Ascending aorta (tissue), 2 donors: Measurements from ENCODE around the gene HSPBAP1. TPM values are rescaled to one million over a fixed set of nuclear protein-coding genes. Genes with fewer than 3 reads are reported as not detected.

Source experiments
- DNase-seq, 2 donors: peaks; one replicate each; pipeline ENCODE4 v3.0.0-alpha.2; 2019; ENCODE audit warnings: low spot score in 2 of 2
- H3K27ac ChIP-seq, 2 donors: fragments of 200-600 bp; sonication (generic); one replicate each; pipeline ENCODE4 v1.5.1; 2016 to 2017; ENCODE audit warnings: mild to moderate bottlenecking in 1 of 2
- H3K27me3 ChIP-seq: fragments of 200-600 bp; sonication (generic); one replicate; pipeline ENCODE4 v1.5.1; 2017
- H3K36me3 ChIP-seq, 2 donors: fragments of 200-600 bp; sonication (generic); one replicate each; pipeline ENCODE4 v1.5.1; 2016
- H3K4me1 ChIP-seq, 2 donors: fragments of 200-600 bp; sonication (generic); one replicate each; pipeline ENCODE4 v1.5.1; 2016 to 2017; ENCODE audit warnings: mild to moderate bottlenecking in 1 of 2
- H3K4me3 ChIP-seq, 2 donors: fragments of 200-600 bp; sonication (generic); one replicate each; pipeline ENCODE4 v1.5.1; 2016 to 2017; ENCODE audit warnings: mild to moderate bottlenecking in 1 of 2
- H3K9me3 ChIP-seq, 2 donors: fragments of 200-600 bp; sonication (generic); one replicate each; pipeline ENCODE4 v1.5.1; 2016
- CTCF ChIP-seq, 3 experiments: fragments of 200-600 bp in 2 of 3; fragments of 450-650 bp in 1 of 3; sonication (generic) in 2 of 3; IDR thresholded peaks; one replicate each; pipeline ENCODE4 v1.5.1; 2016 to 2019; ENCODE audit warnings: antibody characterized with exemption in 3 of 3, mild to moderate bottlenecking in 1 of 3, moderate library complexity in 1 of 3
- intact Hi-C: fragments of 100-400 bp; cut with DNase I; formaldehyde crosslinking; loops from one replicate; pipeline ENCODE4 v1.15.1; 2023
- total RNA-seq: library from RNA; depleted of rRNA; stranded (reverse); fragments of >200 nt; gene quantifications from one replicate; pipeline ENCODE4 v1.1.0, GENCODE V29; 2016

The HSPBAP1 gene
- total RNA-seq, 1 donor from 2014 or later, result 2.4 TPM

- TF ChIP-seq CTCF (IDR thresholded peaks at IDR 0.05), result no peak
- Histone ChIP-seq H3K4me3 (no peak overlapping the region), H3K27ac (no peak overlapping the region), H3K36me3 (peaks cover 15 to 30% of the 10 kb centered on the region in 2 donors), H3K4me1 (no peaks in the 10 kb centered on the region), H3K9me3 (no peaks in the 10 kb centered on the region), H3K27me3 (no peaks in the 10 kb centered on the region)
- intact Hi-C loops, result no loop called here
- no peak for DNase-seq
These were observed 31.1 kb upstream of the HSPBAP1 start for GRCh38 chr3:122824465-122825381.

- no peak overlapping the region for H3K4me3 ChIP-seq
- no peaks in the 10 kb centered on the region for H3K9me3 ChIP-seq
- TF ChIP-seq CTCF (IDR thresholded peaks at IDR 0.05), result no peak
- no peaks in the 10 kb centered on the region for H3K27me3 ChIP-seq
- peaks cover 6 to 9% of the 10 kb centered on the region in 2 donors for H3K36me3 ChIP-seq
- intact Hi-C loops, result no loop called here
- H3K4me1 ChIP-seq, result peaks cover 0 to 3% of the 10 kb centered on the region in 2 donors
- DNase-seq, result no peak
- H3K27ac ChIP-seq, result no peak overlapping the region
These were observed 23.0 kb upstream of the HSPBAP1 start for GRCh38 chr3:122816587-122816986.

DNA sequence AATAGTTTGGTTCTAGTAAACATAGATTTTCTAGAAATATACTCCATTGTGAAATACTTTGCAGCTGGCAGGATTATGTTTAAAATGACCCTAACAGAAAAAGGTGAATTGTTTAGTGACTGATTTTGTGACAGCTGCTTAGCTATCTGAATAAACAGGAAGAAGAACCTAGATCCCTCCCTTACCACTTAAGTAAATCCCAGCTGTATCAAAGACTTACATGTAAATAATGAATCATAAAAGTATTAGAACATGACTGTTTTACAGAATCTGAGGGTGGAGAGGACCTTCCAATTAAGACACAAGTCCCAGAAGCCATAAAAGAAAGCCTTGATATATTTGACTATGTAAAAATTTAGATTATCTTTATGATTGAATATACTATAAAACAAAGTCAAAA lies 17.1 kb upstream of the HSPBAP1 start:
- Histone ChIP-seq H3K27me3 (no peaks in the 10 kb centered on the region), H3K4me3 (no peak overlapping the region), H3K4me1 (no peaks in the 10 kb centered on the region), H3K27ac (no peak overlapping the region), H3K36me3 (peaks cover 12 to 14% of the 10 kb centered on the region in 2 donors), H3K9me3 (no peaks in the 10 kb centered on the region)
- no peak for DNase-seq
- TF ChIP-seq CTCF (IDR thresholded peaks at IDR 0.05), result no peak
- intact Hi-C loops, result no loop called here

DNA sequence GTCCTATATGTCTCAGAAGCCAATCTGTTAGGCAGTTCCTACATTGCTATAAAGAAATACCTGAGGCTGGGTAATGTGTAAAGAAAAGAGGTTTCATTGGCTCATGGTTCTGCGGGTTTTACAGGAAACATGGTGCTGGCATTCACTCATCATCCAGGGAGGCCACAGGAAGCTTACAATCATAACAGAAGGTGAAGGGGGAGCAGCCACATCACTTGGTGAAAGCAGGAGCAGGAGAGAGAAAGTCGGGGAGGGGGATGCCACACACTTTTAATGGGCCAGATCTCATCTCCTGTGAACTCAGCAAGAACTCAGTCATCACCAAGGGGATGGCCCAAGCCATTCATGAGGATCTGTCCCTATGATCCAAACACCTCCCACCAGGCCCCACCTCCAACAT lies 10.3 kb upstream of the HSPBAP1 start:
- H3K4me1 ChIP-seq, result no peaks in the 10 kb centered on the region
- H3K27ac ChIP-seq, result no peak overlapping the region
- no peaks in the 10 kb centered on the region for H3K9me3 ChIP-seq
- intact Hi-C loops, result no loop called here
- H3K4me3 ChIP-seq, result no peak overlapping the region
- DNase-seq, result no peak
- H3K36me3 ChIP-seq, result peaks cover 8 to 12% of the 10 kb centered on the region in 2 donors
- H3K27me3 ChIP-seq, result no peaks in the 10 kb centered on the region
- no peak for TF ChIP-seq CTCF (IDR thresholded peaks at IDR 0.05)

DNA sequence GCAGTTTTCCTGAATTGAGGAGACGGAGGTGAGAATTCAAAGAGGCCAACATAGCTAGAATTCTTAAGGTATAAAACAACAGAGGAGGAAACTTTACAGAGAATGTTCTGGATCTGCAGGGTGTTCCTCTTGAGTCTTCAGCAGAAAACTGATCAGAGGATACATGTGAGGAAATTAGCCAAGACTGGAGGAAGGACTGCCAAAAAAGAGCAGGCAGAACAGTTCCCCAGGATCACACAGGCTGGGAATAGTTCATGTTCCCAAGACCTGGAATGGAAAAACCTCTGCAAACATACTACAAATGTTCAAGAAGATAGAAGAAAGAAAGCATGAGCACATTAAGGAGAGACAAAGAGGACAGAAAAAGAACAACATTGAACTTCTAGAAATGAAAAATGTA lies 8.7 kb upstream of the HSPBAP1 start:
- Histone ChIP-seq H3K27ac (no peak overlapping the region), H3K4me1 (no peaks in the 10 kb centered on the region), H3K9me3 (no peaks in the 10 kb centered on the region), H3K36me3 (peaks cover 4% of the 10 kb centered on the region in 2 donors), H3K4me3 (no peak overlapping the region), H3K27me3 (no peaks in the 10 kb centered on the region)
- no peak for TF ChIP-seq CTCF (IDR thresholded peaks at IDR 0.05)
- no peak for DNase-seq
- intact Hi-C loops, result no loop called here
